SK-N-SH (cell line): ENCODE results near the gene FAM50B. TPM values are rescaled to one million over a fixed set of nuclear protein-coding genes. Genes with fewer than 3 reads are reported as not detected.

ENCODE experiments used
- polyA plus RNA-seq, 3 experiments: library from polyadenylated mRNA; depleted of rRNA; stranded (reverse); fragments of >200 nt; gene quantifications; 2 replicates each; pipeline ENCODE4 v1.2.3, GENCODE V29; 2012

Gene FAM50B
- polyA plus RNA-seq, 1 of the 3 experiments (the other 2 are of a cell fraction): 13.8 TPM

Other genes starting within 250 kb of the FAM50B start
- gene PXDC1, start 97.7 kb upstream of the FAM50B start, polyA plus RNA-seq (2012; rRNA removed): 14.1 and 14.5 TPM in 2 replicates
- not detected in 2 replicates for gene FAM217A, start 229.8 kb downstream of the FAM50B start, polyA plus RNA-seq (2012; rRNA removed)